ENCODE data around the gene WASHC4. TPM values are rescaled to one million over a fixed set of nuclear protein-coding genes. Genes with fewer than 3 reads are reported as not detected.

Gene WASHC4, protein sequence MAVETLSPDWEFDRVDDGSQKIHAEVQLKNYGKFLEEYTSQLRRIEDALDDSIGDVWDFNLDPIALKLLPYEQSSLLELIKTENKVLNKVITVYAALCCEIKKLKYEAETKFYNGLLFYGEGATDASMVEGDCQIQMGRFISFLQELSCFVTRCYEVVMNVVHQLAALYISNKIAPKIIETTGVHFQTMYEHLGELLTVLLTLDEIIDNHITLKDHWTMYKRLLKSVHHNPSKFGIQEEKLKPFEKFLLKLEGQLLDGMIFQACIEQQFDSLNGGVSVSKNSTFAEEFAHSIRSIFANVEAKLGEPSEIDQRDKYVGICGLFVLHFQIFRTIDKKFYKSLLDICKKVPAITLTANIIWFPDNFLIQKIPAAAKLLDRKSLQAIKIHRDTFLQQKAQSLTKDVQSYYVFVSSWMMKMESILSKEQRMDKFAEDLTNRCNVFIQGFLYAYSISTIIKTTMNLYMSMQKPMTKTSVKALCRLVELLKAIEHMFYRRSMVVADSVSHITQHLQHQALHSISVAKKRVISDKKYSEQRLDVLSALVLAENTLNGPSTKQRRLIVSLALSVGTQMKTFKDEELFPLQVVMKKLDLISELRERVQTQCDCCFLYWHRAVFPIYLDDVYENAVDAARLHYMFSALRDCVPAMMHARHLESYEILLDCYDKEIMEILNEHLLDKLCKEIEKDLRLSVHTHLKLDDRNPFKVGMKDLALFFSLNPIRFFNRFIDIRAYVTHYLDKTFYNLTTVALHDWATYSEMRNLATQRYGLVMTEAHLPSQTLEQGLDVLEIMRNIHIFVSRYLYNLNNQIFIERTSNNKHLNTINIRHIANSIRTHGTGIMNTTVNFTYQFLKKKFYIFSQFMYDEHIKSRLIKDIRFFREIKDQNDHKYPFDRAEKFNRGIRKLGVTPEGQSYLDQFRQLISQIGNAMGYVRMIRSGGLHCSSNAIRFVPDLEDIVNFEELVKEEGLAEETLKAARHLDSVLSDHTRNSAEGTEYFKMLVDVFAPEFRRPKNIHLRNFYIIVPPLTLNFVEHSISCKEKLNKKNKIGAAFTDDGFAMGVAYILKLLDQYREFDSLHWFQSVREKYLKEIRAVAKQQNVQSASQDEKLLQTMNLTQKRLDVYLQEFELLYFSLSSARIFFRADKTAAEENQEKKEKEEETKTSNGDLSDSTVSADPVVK
- 88.9 and 109 TPM in 2 replicates for total RNA-seq

GRCh38 chr12:105107494-105108371 is at the start of gene WASHC4:
WASHC4 (plus strand) TSS chr12:105107731; CDS start chr12:105107801, 70 bp downstream.

DNA sequence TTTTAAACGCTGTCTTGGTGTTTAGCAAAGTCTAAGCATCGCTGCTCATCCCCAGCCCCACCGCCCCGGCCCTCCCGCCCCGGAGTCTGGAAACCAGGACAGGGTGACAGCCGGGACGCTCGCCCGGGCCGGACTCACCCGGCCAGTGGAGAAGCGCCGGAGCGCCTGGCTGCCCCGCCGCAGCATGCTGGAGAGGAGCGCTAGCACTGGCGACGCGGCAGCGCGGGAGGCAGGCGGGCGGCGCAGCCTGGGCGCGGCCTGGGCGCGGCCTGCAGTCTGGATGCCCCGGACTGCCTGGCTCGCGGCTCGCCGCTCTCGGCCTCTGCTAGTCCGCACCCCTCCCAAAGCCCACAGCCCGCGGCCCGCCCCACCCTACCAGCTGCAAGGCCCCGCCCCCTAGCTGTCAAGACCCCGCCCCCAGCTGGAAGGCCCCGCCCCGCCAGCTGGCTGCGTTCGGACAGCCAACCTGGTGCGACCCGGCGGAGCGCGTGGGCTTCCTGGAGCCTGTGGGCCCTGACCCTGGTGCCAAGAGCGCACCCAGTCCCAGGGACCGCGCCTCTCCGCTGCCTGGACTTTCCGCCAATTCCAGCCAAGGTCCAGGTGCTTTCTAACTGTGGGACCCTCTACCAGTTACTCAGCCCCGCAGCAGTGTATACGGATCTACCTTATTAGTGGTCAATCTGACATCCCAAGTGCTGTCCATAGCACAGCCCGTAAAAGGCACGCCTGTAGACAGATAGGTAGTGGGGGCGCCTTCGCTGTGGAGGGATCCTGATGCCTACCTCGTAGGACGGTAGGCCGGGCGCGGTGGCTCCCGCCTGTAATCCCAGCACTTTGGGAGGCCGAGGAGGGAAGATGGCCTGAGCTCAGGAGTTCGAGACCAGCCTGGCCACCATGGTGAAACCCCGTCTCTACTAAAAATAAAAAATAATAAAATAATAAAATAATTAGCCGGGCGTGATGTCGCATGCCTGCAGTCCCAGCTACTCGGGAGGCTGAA is 23.0 kb upstream of the WASHC4 start, which contains the start of gene ALDH1L2:
TSS of gene ALDH1L2 (minus strand) at position 208 of the 1,000 bp plus-strand sequence. CDS start at position 186, 22 bp downstream.

Other genes starting within 250 kb of the WASHC4 start
- gene SLC41A2, start 149.4 kb upstream of the WASHC4 start, total RNA-seq, result 25.7 and 28.4 TPM in 2 replicates
- 3.3 and 6.7 TPM in 2 replicates for gene NOPCHAP1, start 121.4 kb upstream of the WASHC4 start, total RNA-seq
- gene ALDH1L2, start 23.3 kb upstream of the WASHC4 start, total RNA-seq, result 58.2 and 63.5 TPM in 2 replicates
- 49.9 and 56.4 TPM in 2 replicates for gene APPL2, start 128.4 kb downstream of the WASHC4 start, total RNA-seq
- 67.9 and 70.2 TPM in 2 replicates for gene C12orf75, start 223.0 kb downstream of the WASHC4 start, total RNA-seq